Measurements from ENCODE around the gene SOX6.

SOX6 gene

DNA sequence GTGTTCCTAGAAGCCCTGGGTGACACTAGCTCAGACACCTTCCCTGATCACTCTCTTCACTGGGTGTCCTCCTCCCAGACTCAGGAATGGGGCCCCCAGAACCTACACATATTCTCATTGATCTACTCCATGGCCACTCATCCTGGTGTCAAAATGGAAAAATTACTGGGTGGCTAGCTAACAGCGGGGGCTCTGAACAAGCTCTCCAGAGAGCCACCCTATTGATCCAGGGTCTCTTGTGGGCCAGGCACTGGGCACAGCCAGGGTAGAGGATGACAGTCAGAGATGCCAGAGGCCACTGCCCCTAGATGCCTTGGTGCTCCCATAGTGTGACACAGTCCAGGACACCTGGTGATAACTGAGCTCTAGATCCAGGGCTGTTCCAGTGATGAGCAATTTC is 393.1 kb downstream of the SOX6 start:
- Histone ChIP-seq H3K27ac (ENCODE audit: low read length) (no peak overlapping the region), H3K4me3 (ENCODE audit: low read length) (no peak overlapping the region), H3K9ac (ENCODE audit: low read depth, low read length) (no peak overlapping the region), H3K36me3 (ENCODE audit: insufficient read depth, low read depth, low read length) (no peaks in the 10 kb centered on the region), H3K9me3 (ENCODE audit: insufficient read depth, low read depth, low read length) (no peaks in the 10 kb centered on the region), H3K27me3 (ENCODE audit: insufficient read depth, low read length) (no peaks in the 10 kb centered on the region; the same call in 1 of the 2 replicates), H3K4me1 (ENCODE audit: insufficient read depth, low read length) (peaks cover under 1% of the 10 kb centered on the region)

- no peak overlapping the region for H3K27ac ChIP-seq (ENCODE audit: low read length)
- no peaks in the 10 kb centered on the region for H3K36me3 ChIP-seq (ENCODE audit: insufficient read depth, low read depth, low read length)
- H3K4me1 ChIP-seq (ENCODE audit: insufficient read depth, low read length): no peaks in the 10 kb centered on the region
- H3K4me3 ChIP-seq (ENCODE audit: low read length): no peak overlapping the region
- no peak overlapping the region for H3K9ac ChIP-seq (ENCODE audit: low read depth, low read length)
- H3K27me3 ChIP-seq (ENCODE audit: insufficient read depth, low read length): no peaks in the 10 kb centered on the region
- no peaks in the 10 kb centered on the region; the same call in 1 of the 2 replicates for H3K9me3 ChIP-seq (ENCODE audit: insufficient read depth, low read depth, low read length)
Measured at GRCh38 chr11:15958910-15959309, 397.4 kb downstream of the SOX6 start.

DNA sequence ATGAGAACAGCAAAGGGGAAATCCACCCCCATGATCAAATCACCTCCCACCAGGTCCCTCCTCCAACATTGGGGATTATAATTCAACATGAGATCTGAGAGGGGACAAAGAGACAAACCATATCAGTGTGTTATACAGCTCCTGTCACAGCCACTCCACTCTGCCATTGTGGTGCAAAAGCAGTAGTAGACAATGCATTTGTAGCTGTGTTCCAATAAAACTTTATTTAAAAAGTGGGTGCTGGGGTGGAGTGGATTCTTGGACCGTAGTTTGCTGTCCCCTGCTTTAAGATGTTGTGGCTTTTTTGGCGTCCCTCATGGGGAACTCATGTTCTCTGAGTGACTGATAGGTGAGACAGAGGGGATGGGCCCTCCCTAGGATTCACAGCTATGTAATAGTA is 399.1 kb downstream of the SOX6 start:
- H3K4me3 ChIP-seq (ENCODE audit: low read length): no peak overlapping the region
- no peak overlapping the region for H3K9ac ChIP-seq (ENCODE audit: low read depth, low read length)
- H3K9me3 ChIP-seq (ENCODE audit: insufficient read depth, low read depth, low read length): no peaks in the 10 kb centered on the region; the same call in 1 of the 2 replicates
- H3K27me3 ChIP-seq (ENCODE audit: insufficient read depth, low read length): no peaks in the 10 kb centered on the region
- H3K36me3 ChIP-seq (ENCODE audit: insufficient read depth, low read depth, low read length): no peaks in the 10 kb centered on the region
- H3K27ac ChIP-seq (ENCODE audit: low read length): no peak overlapping the region
- H3K4me1 ChIP-seq (ENCODE audit: insufficient read depth, low read length): no peaks in the 10 kb centered on the region

DNA sequence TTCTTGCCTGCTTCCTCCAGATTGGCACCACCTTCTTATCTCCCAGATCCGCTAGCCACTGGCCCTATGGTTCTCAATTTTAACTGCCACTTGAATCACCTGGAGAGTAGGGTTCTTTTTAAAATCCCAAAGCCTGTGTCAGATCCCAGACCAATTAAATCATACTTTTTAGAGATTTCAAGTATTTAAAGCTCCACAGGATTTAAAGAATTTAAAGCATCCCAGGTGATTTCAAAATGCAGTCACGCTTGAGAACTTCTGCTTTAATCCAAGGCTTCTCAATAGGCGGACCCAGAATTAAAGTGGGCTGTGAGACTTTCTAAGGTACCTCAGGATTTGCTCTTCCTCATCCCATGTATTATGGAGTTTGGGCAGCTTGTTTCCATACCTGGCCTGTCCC is 400.0 kb downstream of the SOX6 start:
- Histone ChIP-seq H3K27ac (ENCODE audit: low read length) (no peak overlapping the region), H3K9me3 (ENCODE audit: insufficient read depth, low read depth, low read length) (no peaks in the 10 kb centered on the region; the same call in 1 of the 2 replicates), H3K36me3 (ENCODE audit: insufficient read depth, low read depth, low read length) (no peaks in the 10 kb centered on the region), H3K9ac (ENCODE audit: low read depth, low read length) (no peak overlapping the region), H3K4me1 (ENCODE audit: insufficient read depth, low read length) (no peaks in the 10 kb centered on the region), H3K4me3 (ENCODE audit: low read length) (no peak overlapping the region), H3K27me3 (ENCODE audit: insufficient read depth, low read length) (no peaks in the 10 kb centered on the region)

DNA sequence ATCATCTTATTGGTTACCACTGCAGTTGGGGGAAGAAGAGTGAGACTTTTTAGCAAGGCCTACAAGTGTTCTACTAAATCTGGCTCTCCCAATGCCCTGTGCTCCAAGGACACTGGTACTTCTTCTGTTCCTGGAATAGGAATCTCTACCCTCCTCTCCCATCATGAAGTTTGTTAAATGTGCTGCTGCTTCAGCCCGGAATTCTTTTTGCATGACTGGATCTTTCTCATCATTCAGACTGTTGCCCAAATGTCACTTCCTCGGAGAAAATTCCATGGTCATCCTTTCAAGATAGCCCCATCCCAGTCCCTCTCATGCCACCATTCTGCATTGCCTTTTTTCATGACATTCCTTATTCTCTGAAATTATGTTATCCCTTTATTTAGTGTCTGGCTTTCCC is 400.8 kb downstream of the SOX6 start:
- Histone ChIP-seq H3K27me3 (ENCODE audit: insufficient read depth, low read length) (no peaks in the 10 kb centered on the region), H3K9me3 (ENCODE audit: insufficient read depth, low read depth, low read length) (no peaks in the 10 kb centered on the region; the same call in 1 of the 2 replicates), H3K4me1 (ENCODE audit: insufficient read depth, low read length) (no peaks in the 10 kb centered on the region), H3K27ac (ENCODE audit: low read length) (no peak overlapping the region), H3K9ac (ENCODE audit: low read depth, low read length) (no peak overlapping the region), H3K36me3 (ENCODE audit: insufficient read depth, low read depth, low read length) (no peaks in the 10 kb centered on the region), H3K4me3 (ENCODE audit: low read length) (no peak overlapping the region)

- Histone ChIP-seq H3K9ac (ENCODE audit: low read depth, low read length) (no peak overlapping the region), H3K4me3 (ENCODE audit: low read length) (no peak overlapping the region), H3K27ac (ENCODE audit: low read length) (no peak overlapping the region), H3K9me3 (ENCODE audit: insufficient read depth, low read depth, low read length) (no peaks in the 10 kb centered on the region), H3K36me3 (ENCODE audit: insufficient read depth, low read depth, low read length) (no peaks in the 10 kb centered on the region), H3K27me3 (ENCODE audit: insufficient read depth, low read length) (peaks cover 8% of the 10 kb centered on the region), H3K4me1 (ENCODE audit: insufficient read depth, low read length) (no peaks in the 10 kb centered on the region)
Measured at GRCh38 chr11:15947681-15948648, 408.4 kb downstream of the SOX6 start.

- H3K9me3 ChIP-seq (ENCODE audit: insufficient read depth, low read depth, low read length): no peaks in the 10 kb centered on the region
- H3K27ac ChIP-seq (ENCODE audit: low read length): no peak overlapping the region
- peaks cover 29% of the 10 kb centered on the region for H3K27me3 ChIP-seq (ENCODE audit: insufficient read depth, low read length)
- no peak overlapping the region for H3K4me3 ChIP-seq (ENCODE audit: low read length)
- H3K4me1 ChIP-seq (ENCODE audit: insufficient read depth, low read length): no peaks in the 10 kb centered on the region
- H3K9ac ChIP-seq (ENCODE audit: low read depth, low read length): no peak overlapping the region
- H3K36me3 ChIP-seq (ENCODE audit: insufficient read depth, low read depth, low read length): no peaks in the 10 kb centered on the region
Measured at GRCh38 chr11:15945726-15946125, 410.6 kb downstream of the SOX6 start.

DNA sequence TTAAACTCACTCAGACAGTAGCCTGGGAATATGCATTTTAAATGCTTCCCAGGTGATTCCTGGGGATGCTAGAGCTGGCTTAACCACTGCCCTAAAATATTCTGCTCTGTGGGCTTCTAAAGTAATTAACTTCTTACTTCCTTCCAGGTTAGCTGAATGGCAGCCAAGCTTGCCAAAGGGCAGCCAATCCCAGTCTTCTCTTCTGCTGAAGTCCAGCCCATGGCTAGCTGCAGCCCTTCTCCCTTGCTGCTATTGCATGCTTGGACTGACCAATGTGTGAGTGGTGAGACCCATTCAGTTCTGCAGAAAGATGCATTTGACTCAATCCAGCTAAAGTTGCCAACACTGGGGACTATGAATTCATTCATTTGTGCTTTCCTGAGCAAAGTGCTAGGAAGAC is 411.9 kb downstream of the SOX6 start:
- Histone ChIP-seq H3K36me3 (ENCODE audit: insufficient read depth, low read depth, low read length) (no peaks in the 10 kb centered on the region), H3K4me3 (ENCODE audit: low read length) (no peak overlapping the region), H3K4me1 (ENCODE audit: insufficient read depth, low read length) (no peaks in the 10 kb centered on the region), H3K27me3 (ENCODE audit: insufficient read depth, low read length) (peaks cover 36% of the 10 kb centered on the region), H3K9me3 (ENCODE audit: insufficient read depth, low read depth, low read length) (no peaks in the 10 kb centered on the region), H3K9ac (ENCODE audit: low read depth, low read length) (no peak overlapping the region), H3K27ac (ENCODE audit: low read length) (no peak overlapping the region)

- Histone ChIP-seq H3K4me3 (ENCODE audit: low read length) (no peak overlapping the region), H3K4me1 (ENCODE audit: insufficient read depth, low read length) (no peaks in the 10 kb centered on the region), H3K9ac (ENCODE audit: low read depth, low read length) (no peak overlapping the region), H3K27me3 (ENCODE audit: insufficient read depth, low read length) (peaks cover 36% of the 10 kb centered on the region), H3K27ac (ENCODE audit: low read length) (no peak overlapping the region), H3K36me3 (ENCODE audit: insufficient read depth, low read depth, low read length) (no peaks in the 10 kb centered on the region), H3K9me3 (ENCODE audit: insufficient read depth, low read depth, low read length) (no peaks in the 10 kb centered on the region)
Measured at GRCh38 chr11:15943418-15944197, 412.7 kb downstream of the SOX6 start.

- no peaks in the 10 kb centered on the region for H3K9me3 ChIP-seq (ENCODE audit: insufficient read depth, low read depth, low read length)
- no peak overlapping the region for H3K9ac ChIP-seq (ENCODE audit: low read depth, low read length)
- no peak overlapping the region for H3K4me3 ChIP-seq (ENCODE audit: low read length)
- no peaks in the 10 kb centered on the region for H3K4me1 ChIP-seq (ENCODE audit: insufficient read depth, low read length)
- H3K27ac ChIP-seq (ENCODE audit: low read length): no peak overlapping the region
- H3K36me3 ChIP-seq (ENCODE audit: insufficient read depth, low read depth, low read length): no peaks in the 10 kb centered on the region
- H3K27me3 ChIP-seq (ENCODE audit: insufficient read depth, low read length): peaks cover 36% of the 10 kb centered on the region
Measured at GRCh38 chr11:15942936-15943335, 413.4 kb downstream of the SOX6 start.

DNA sequence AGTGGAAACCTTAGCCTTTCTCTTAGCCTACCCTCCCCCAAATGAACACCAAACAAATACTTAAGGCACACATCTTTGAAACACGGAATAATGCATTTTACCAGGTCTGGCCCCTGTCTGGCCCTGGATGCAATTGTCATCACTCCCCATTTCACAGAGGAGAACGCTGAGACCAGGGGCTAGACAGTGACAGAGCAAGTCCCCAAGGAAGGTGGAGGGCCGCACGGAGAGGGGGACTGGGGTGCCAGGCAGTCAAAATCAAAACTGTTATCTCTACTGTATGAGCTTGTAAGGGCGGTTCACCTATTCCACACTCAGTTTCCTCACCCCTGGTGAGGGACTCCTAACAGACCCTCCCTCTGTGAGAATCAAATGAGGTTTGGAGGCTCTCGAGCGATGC is 414.2 kb downstream of the SOX6 start:
- Histone ChIP-seq H3K27ac (ENCODE audit: low read length) (no peak overlapping the region), H3K4me3 (ENCODE audit: low read length) (no peak overlapping the region), H3K27me3 (ENCODE audit: insufficient read depth, low read length) (peaks cover 36% of the 10 kb centered on the region), H3K4me1 (ENCODE audit: insufficient read depth, low read length) (no peaks in the 10 kb centered on the region), H3K9me3 (ENCODE audit: insufficient read depth, low read depth, low read length) (no peaks in the 10 kb centered on the region), H3K9ac (ENCODE audit: low read depth, low read length) (no peak overlapping the region), H3K36me3 (ENCODE audit: insufficient read depth, low read depth, low read length) (no peaks in the 10 kb centered on the region)

All from iPS-20b (cell line).